Activated T-cell treated with anti-CD3 and anti-CD28 coated beads, Interleukin-2, amount 50 U/mL, for 1 hour (primary cell): ENCODE results near the gene TEX13D.

Experiments used
- DNase-seq: peaks from one replicate; pipeline ENCODE4 v3.0.0-alpha.2; 2020

Gene TEX13D

GRCh38 chrX:124348885-124349453 lies 16.5 kb downstream of the TEX13D start:
- DNase-seq, result no peak

GRCh38 chrX:124354648-124355047 lies 22.2 kb downstream of the TEX13D start:
- DNase-seq, result no peak

DNA sequence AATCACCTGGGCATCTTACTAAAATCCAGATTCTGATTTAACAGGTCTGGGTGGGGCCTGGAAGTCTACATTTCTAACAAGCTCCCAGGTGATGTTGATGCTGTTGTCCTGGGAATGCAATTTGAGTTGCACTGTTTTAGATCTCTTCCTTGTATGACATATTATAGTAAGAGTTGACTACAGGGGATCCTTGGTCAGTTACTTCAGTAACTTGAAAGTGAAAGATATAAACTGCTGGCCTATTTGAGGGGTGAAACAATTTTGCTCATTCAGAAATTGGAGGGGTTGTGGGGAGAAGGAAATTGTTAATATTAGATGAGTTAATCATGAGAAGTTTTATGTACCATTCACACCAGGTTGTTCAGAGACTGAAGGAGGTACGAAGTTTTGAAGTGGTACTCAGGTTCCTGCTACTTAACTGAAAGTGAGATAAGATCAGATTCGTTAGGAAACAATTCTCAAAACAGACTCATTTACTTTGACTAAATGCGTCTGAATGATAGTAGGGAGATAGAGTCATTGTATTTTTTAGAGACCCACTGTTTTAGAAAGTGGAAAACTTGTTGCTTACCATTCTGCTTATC lies 26.4 kb downstream of the TEX13D start:
- no peak for DNase-seq

- no peak for DNase-seq
These were observed 29.6 kb downstream of the TEX13D start for GRCh38 chrX:124362072-124362471.

DNA sequence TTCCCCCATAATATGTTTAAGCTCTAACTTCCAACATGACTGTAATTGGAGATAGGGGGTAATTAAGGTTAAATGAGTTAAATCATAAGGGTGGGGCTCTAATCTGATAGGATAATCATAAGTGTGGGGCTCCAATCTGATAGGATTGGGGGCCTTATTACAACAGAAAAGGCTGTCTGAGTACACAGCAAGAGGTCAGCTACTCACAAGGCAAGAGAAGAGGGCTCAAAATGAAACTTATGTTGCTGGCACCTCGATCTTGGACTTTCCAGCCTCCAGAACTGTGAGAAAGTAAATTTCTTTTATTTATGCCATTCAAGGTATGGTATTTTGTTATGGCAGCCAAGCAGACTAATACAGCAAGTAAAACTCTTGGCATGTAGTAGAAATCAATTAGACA lies 30.3 kb downstream of the TEX13D start:
- no peak for DNase-seq

- no peak for DNase-seq
These were observed 37.3 kb downstream of the TEX13D start for GRCh38 chrX:124369722-124370121.

- no peak for DNase-seq
These were observed 40.9 kb downstream of the TEX13D start for GRCh38 chrX:124373348-124373747.

GRCh38 chrX:124378643-124379042 lies 46.2 kb downstream of the TEX13D start:
- no peak for DNase-seq

GRCh38 chrX:124383354-124383753 lies 50.9 kb downstream of the TEX13D start:
- DNase-seq, result no peak

- DNase-seq, result no peak
These were observed 53.9 kb downstream of the TEX13D start for GRCh38 chrX:124386401-124386800.
